HuH-7.5 (cell line): ENCODE measurements around the gene CACNA2D4.

Source experiments
- DNase-seq: peaks from one replicate; pipeline ENCODE4 v3.0.0; 2011; ENCODE audit warnings: low spot score

The CACNA2D4 gene

DNA sequence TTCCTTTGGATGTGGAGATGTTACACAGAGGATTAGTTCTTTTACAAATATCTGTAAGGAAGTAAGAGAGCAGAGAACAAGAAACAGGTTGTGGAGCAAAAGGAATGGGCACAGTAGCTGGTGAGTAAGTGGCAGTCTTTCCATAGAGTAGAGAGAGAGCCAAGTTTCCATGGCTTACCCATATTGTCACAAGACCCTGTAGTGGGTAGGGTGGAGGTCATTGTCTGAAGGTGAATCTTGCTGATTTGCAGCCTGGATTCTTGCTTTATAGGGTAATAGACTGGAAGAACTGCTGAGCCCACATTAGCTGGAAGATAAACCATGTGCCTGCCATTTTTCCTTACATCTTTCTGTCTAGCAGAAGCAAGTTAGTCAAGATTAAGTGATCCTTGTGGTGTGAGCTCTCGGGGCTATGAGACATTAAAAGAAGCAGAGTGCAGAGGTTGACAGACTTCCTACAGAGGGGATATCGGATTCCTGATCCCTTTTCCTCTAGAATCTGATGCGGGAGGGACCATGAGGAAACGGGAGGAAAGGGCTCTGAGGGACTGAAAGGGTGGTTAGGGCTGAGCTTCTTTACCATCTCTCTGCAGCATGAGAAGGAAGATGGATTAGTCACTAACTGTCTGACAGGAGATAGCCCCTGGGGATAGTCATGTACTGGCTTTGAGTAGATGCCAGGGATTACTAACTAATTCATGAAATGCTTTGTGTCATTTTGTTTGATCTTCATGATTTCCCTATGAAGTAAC lies 142.1 kb downstream of the CACNA2D4 start:
- no peak for DNase-seq

DNA sequence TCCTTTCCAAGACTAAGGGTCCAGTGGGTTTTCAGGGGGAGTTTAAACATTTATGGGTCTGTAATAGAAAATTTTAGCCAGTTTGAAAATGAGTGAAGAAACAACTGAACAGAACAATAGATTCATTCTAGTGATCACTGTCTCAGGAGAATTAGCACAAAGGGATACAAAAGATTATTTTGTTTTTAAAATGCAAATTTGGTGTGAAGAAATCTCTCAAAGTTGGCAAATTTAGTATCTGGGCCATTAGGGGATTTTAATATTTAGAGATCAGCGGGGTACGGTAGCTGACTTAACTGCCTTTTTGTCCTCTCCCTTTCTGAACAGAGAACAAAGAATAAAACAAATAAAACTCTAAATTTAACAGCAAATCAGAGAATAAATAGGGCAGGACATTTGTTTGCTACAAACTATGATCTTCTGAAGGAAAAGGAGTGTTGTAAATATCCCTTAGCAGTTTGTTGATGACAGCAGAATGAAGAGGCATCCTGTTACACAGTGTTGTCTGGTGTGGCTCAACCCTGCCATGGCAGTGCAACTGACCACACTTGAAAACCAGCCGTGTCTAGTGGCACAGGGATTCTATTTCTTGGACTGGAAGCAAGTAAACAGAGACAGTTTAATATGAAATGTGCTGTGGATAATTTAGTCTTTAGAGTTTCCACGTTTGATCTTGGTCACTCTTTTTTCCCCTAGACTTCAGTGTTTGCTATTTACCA lies 144.4 kb downstream of the CACNA2D4 start:
- DNase-seq: no peak

DNA sequence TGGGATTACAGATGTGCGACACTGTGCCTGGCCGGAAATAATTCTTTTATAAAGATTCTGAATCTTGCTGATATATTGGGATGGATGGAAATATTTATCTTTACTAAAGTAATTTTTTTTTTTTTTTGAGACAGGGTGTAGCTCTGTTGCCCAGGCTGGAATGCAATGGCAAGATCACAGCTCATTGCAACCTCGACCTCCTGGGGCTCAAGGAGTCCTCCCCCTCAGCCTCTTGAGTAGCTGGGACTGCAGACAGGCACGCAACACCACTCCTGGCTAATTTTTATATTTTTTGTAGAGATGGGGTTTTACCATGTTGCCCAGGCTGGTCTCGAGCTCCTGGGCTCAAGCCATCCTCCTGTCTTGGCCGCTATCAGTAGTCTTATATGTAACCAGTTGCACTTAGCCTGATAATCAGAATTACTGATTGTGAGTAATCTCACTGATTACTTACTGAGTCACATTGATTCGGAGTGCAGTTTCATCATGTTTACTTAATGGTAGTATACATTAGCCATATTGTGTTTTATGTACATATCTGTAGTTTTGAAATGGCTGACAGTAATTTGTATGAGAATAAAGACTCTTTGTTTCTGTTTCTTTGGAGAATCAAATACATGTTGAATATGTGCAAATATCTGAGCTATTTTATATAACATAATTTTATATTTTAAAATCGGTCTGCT lies 148.5 kb downstream of the CACNA2D4 start:
- DNase-seq: no peak

DNA sequence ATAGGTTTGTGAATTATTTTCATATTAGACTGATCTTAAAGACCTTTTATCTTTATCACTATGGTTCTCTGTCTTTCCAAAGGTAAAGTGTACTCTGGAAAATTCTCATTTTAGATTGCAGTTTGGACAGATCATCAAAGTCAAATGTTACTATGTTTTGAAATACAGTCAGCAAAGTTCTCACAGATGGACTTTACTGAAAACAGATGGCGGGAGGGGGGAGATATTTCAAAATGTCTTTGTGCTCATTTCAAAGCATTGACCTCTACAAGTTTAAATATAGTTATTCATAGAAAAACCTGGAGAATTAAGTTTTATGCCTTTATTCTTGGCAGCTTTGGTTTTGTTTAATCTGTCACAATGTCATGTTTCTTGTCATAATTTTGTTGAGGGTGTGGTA lies 149.8 kb downstream of the CACNA2D4 start:
- DNase-seq: no peak

DNA sequence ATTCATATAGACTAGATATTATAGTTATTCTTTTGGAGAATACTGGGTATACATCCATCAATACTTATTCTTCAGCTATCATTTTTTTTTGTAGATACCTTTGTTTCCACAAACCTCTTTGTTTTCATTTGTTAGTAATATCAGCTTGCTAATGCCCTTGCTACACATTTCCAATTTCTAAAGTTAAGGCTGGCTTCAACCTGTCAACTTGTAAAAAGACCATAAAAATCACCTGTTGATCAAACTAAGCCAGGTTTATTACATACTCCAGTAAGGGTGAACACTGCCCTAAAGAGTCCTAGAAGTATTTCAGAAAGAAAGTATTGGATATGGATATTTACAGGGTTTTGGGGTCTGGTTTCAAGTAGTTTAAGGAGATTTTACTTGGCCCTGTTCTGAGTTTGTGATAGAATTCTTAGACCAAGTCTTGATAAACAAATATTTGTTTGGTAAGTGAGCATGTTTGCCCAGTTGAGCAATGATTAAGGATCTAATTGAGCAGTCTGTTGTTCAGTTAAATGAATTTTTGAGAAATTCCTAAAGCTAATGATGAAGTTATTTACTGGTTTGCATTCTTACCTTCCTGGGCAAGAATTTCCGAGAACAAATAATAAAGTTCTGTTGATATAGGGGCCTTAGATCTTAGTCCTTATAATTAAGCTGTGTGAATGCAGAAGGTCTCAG lies 150.9 kb downstream of the CACNA2D4 start:
- DNase-seq: no peak

DNA sequence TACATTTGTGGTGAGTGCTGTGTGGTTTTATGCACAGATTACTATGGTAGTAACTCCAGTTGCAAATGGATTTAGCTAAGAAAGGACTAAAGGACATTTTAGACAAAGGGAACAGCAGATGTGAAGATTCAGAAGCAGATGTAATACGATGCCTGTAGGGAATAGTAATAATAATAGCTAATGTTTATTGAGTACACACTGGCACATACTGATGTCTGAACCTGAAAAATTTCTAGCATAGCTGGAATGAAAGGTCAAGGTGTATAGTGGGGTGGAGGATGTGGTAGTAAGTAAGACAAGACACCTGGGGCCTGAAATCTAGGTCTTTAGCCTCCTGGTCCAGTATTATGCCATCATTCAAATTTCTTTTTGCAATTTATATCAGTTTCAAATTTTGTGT lies 152.3 kb downstream of the CACNA2D4 start:
- DNase-seq: no peak

DNA sequence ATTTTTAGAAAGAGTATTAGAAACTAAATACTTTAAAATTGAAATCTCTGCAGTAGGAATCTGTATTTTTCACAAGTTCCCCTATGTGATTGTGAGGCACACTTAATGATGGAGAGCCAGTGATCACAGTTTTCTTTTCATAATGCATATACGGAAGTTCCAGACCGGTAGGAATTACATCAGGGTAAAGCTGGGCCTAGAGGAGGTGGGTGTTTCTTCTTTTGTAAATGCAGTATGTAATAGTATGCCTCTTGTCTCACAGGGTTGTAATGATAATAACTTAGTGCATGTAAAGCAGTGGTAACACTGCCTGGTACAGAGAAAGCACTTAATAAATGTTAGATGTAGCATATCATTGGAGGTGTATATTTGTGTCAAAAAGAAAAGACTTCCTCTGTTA lies 155.3 kb downstream of the CACNA2D4 start:
- no peak for DNase-seq

DNA sequence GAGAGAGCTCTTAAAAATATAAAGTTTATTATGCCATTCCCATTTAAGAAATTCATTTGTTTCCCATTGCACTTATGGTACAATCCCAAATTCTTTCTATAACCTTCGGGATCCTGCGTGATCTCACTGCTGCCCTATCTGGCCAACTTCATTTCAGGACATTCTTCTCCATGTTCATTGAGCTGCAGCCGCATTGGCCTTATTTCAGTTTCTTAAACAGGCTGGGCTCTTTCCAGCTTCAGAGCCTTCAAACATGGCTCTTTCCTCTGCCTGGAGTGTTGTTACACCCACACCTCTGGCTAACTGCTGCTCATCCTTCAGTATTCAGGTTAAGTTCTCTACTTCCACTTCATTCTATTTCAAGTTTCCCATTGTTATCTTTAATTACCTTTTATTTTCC lies 156.6 kb downstream of the CACNA2D4 start:
- no peak for DNase-seq

DNA sequence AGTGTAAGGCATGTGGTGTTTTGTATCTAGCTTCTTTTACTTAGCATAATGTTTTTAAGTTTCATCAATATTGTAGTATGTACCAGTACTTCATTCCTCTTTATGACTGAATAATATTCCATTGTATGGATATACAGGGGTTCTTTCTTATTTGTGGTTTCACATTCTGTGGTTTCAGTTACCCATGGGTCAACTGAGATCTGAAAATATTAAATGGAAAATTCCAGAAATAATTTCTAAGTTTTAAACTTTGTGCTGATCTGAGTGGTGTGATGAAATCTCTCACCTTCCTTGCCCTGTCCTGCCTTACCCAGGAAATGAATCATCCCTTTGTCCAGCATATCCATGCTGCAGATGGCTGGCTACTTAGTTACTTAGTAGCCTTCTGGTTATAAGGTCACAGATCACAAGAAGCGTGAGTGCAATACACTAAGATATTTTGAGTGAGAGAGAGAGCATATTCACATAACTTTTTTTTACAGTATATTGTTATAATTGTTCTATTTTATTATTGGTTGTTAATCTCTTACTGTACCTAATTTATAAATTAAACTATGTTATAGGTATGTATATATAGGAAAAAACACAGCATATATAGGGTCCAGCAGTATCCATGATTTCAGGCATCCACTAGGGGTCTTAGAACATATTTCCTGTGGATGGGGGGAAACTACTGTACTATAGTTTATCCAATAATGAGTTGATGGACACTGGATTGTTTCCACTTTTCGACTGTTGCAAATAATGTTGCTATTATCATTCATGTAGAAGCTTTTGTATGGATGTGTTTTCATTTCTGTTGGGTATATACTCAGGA lies 157.7 kb downstream of the CACNA2D4 start:
- no peak for DNase-seq

DNA sequence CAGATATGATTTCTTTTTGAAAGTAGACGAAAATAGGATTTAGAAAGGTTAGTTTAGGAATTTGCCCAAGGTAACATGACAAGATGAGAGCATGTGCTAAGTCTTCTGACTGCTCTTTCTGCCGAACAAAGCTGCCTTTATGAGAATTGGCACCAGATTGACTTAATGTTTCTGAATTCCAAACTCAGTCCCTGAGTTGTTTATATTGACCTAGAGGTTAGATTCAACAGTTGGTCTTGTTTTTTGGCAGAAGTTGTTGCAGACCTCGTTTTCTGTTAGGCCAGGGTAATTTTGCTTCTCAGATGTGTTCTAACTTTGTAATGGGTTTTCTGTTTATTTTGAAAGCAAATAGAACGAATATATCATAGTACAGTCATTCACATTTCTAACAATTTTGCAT lies 159.6 kb downstream of the CACNA2D4 start:
- no peak for DNase-seq

DNA sequence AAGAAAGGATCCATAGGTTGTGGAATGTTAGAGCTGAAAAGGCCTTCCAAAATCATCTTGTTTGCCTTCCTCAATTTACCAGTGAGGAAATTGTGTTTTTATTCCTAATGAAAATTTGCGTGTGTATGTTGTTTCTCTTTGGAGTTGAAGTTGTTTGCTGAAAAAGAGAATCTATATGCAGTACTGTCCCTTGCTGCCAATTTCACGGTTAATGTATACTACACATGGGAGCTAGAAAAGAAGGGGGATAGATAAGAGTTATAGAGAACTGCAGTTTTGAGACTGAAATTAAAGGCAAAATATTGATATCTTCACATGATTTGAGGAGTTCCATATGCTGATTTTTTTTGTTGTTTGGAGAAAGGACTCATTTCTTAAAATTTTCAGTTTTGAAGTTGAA lies 160.1 kb downstream of the CACNA2D4 start:
- no peak for DNase-seq

DNA sequence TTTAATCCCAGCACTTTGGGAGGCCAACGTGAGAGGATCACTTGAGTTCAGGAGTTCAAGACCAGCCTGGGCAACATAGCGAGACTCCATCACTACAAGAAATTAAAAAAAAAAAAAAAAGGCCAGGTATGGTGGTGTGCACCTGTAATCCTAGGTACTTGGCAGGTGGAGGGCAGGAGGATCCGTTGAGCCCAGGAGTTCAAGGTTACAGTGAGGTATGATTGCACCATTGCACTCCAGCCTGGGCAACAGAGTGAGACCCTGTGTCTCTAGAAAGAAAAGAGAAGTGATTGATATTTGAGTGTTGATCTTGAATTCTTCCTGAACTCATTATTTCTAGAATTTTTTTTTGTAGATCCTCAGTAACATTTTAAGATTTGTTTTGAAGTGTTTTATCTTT lies 168.2 kb downstream of the CACNA2D4 start:
- no peak for DNase-seq

DNA sequence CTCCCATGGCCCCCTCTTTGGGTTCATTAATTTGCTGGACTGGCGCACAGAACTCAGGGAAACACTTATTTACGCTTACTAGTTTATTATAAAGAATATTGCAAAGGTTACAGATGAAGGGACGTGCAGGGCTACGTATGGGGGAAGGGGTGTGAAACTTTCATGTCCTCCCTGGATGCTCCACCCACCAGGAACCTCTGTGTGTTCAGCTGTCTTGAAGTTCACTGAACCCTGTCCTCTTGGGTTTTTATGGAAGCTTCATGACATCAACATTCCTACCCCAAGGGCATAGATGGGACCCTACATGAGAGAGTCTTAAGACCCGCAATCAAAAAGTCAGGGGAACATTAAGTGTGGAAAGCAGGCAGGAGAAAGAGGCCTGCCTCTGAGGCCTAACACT lies 169.4 kb downstream of the CACNA2D4 start:
- DNase-seq: no peak

DNA sequence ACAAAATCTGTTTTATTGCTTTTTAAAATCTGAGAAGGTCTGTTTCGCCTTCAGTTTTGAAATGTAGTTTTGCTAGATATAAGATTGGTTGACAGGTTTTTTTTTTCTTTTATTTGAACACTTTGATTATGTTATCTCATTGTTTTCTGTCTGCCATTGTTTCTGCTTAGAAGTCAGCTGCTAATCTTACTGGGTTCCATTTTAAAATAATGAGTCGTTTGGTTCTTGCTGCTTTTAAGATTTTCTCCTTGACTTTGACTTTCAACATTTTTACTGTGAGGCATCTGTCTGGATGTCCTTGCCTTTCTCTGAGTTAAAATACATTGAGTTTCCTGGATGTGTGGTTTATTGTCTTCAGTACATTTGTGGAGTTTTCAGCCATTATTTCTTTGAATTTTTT lies 170.8 kb downstream of the CACNA2D4 start:
- no peak for DNase-seq

DNA sequence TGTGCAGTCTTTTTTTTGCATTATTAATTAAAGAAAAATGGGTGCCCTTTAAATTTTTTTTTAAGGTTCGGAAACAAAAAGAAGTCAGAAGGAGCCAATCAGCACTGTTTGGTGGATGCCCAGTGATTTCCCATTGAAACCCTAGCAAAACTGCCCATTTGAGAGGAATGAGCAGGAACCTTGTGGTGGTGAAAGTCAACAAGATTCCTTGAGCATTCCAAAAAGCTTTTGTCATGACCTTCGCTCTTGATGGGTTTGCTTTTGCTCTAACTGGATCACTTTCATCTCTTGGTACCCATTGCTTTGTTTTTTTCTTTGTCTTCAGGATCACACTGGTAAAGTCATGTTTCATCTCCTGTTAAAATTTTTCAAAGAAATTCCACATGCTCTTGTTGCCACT lies 173.5 kb downstream of the CACNA2D4 start:
- no peak for DNase-seq
